Breast epithelium (tissue), 4 donors: Measurements from ENCODE around the gene ZSCAN20. TPM values are rescaled to one million over a fixed set of nuclear protein-coding genes. Genes with fewer than 3 reads are reported as not detected.

ENCODE experiments used
- DNase-seq, 2 donors: peaks; one replicate each; pipeline ENCODE4 v3.0.0-alpha.2; 2019; ENCODE audit warnings: low spot score in 2 of 2
- H3K27ac ChIP-seq, 2 donors: fragments of 200-600 bp; sonication (generic) in 1 of 2; one replicate each; pipeline ENCODE4 v1.5.1; 2016 to 2019; ENCODE audit warnings: mild to moderate bottlenecking in 1 of 2
- H3K27me3 ChIP-seq, 2 donors: fragments of 200-600 bp; sonication (generic) in 1 of 2; one replicate each; pipeline versions ENCODE4 v1.5.1 to v1.6.0; 2017 to 2019; ENCODE audit warnings: control low read depth in 1 of 2, mild to moderate bottlenecking in 1 of 2
- H3K36me3 ChIP-seq: fragments of 200-600 bp; one replicate; pipeline ENCODE4 v1.5.1; 2019
- H3K4me1 ChIP-seq, 2 donors: fragments of 200-600 bp; sonication (generic); one replicate each; pipeline ENCODE4 v1.5.1; 2016 to 2019; ENCODE audit warnings: control low read depth in 1 of 2
- H3K4me3 ChIP-seq, 3 donors: fragments of 200-600 bp; sonication (generic); 1 replicate in 2 of 3; 2 replicates in 1 of 3; pipeline ENCODE4 v1.5.1; 2016 to 2019; ENCODE audit warnings: mild to moderate bottlenecking in 3 of 3, moderate library complexity in 2 of 3
- H3K9me3 ChIP-seq, 2 donors: fragments of 200-600 bp; sonication (generic) in 1 of 2; one replicate each; pipeline ENCODE4 v1.5.1; 2016 to 2019; ENCODE audit warnings: control low read depth in 1 of 2
- POLR2A ChIP-seq: fragments of 450-650 bp; IDR thresholded peaks from one replicate; pipeline ENCODE4 v1.6.1; 2016; ENCODE audit warnings: antibody characterized with exemption, mild to moderate bottlenecking, moderate library complexity
- POLR2AphosphoS5 ChIP-seq, 3 donors: sonication (generic); formaldehyde crosslinking; IDR thresholded peaks; one replicate each; pipeline ENCODE4 v1.6.1; 2017; ENCODE audit warnings: antibody characterized with exemption in 3 of 3
- intact Hi-C: fragments of 100-400 bp; cut with DNase I; formaldehyde crosslinking; loops from one replicate; pipeline ENCODE4 v1.15.1; 2023; ENCODE audit warnings: low total_unique reads
- total RNA-seq, 3 donors: library from RNA; depleted of rRNA; stranded (reverse); fragments of >200 nt; gene quantifications; one replicate each; pipeline ENCODE4 v1.1.0, GENCODE V29; 2016
- TF ChIP-seq, protein P1 (sequence below), 3 donors: fragments of 450-650 bp; IDR thresholded peaks; one replicate each; pipeline ENCODE4 v1.5.1; 2016 to 2017; ENCODE audit warnings: antibody characterized with exemption in 3 of 3, mild to moderate bottlenecking in 3 of 3, moderate library complexity in 3 of 3

Gene ZSCAN20
- total RNA-seq, 3 donors from 2014 or later, result 4.2 to 7.9 (median 7.5) TPM

DNA sequence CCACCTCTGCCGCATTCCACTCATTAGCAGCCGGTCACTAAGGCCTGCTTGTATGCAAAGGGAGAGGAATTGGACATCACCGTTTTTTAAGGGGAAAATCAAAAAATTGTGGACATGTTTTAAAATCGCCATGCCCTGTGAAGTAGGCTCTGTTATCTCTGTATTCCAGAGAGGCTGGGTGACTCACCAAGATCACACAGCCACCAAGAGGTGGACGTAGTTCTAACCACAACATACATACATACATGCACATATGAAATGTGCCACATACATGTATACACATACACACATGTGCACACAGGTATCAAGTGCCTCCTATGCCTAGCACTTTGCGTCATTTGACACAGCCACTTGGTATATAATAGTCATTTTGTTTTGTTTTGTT, 16.0 kb upstream of the ZSCAN20 start:
- no peaks in the 10 kb centered on the region for H3K36me3 ChIP-seq
- no peak for TF ChIP-seq POLR2A
- TF ChIP-seq, protein P1, sequence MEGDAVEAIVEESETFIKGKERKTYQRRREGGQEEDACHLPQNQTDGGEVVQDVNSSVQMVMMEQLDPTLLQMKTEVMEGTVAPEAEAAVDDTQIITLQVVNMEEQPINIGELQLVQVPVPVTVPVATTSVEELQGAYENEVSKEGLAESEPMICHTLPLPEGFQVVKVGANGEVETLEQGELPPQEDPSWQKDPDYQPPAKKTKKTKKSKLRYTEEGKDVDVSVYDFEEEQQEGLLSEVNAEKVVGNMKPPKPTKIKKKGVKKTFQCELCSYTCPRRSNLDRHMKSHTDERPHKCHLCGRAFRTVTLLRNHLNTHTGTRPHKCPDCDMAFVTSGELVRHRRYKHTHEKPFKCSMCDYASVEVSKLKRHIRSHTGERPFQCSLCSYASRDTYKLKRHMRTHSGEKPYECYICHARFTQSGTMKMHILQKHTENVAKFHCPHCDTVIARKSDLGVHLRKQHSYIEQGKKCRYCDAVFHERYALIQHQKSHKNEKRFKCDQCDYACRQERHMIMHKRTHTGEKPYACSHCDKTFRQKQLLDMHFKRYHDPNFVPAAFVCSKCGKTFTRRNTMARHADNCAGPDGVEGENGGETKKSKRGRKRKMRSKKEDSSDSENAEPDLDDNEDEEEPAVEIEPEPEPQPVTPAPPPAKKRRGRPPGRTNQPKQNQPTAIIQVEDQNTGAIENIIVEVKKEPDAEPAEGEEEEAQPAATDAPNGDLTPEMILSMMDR (IDR thresholded peaks at IDR 0.05), result no peak
- no peak for TF ChIP-seq POLR2AphosphoS5 (IDR thresholded peaks at IDR 0.05)

DNA sequence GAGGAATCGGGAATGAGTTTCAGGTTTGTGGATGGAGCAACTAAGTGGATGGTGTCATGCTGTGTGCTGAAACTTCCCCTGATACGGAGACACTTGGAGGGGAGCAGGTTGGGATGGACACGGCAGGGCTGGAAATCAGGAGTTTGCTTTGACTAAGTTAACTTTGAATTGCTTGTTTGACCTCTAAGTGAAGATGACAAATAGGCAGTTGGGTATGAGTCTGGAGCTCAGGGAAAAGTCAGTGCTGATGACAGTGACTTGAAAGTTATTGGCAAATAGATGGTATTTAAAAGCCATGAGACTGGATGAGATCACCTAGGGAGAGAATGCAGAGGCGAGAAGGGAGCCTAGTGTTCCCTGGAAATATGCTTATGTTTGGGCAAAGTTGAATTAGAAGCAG, 12.8 kb upstream of the ZSCAN20 start:
- H3K4me1 ChIP-seq, result no peaks in the 10 kb centered on the region
- intact Hi-C loops, result no loop called here

More for the DNA sequence above, 16.0 kb upstream of the ZSCAN20 start:
- no peaks in the 10 kb centered on the region for H3K27me3 ChIP-seq
- H3K9me3 ChIP-seq, result no peaks in the 10 kb centered on the region
- no peak for DNase-seq
- intact Hi-C loops, result no loop called here
- no peak overlapping the region for H3K4me3 ChIP-seq
- peak overlapping the region in 1 of 2 donors; percentile 18 for H3K27ac ChIP-seq
- no peaks in the 10 kb centered on the region for H3K4me1 ChIP-seq

DNA sequence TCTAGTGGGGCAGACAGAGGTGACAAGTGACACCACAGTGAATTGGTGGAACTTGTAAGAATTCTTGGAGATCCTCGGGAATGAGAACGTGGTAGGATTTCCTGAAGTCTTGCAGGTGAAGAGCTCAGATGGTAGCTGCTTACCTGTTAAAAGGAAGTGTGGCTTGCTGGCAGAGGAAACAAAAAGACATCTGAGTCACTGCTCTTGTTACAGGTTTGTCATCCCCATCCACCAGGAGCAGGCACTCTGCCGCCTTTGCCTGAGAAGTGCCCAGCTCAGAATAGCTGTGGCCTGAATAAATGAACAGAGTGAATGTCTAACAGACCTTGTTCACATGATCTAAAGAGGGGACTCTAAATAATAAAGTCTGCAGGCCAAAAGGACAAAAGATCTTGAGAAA, 12.3 kb upstream of the ZSCAN20 start:
- Histone ChIP-seq H3K4me1 (no peaks in the 10 kb centered on the region), H3K4me3 (no peak overlapping the region), H3K27me3 (no peaks in the 10 kb centered on the region), H3K27ac (no peak overlapping the region), H3K36me3 (no peaks in the 10 kb centered on the region), H3K9me3 (no peaks in the 10 kb centered on the region)
- DNase-seq, result no peak
- TF ChIP-seq, protein P1 (IDR thresholded peaks at IDR 0.05), result no peak
- TF ChIP-seq POLR2A (no peak), POLR2AphosphoS5 (IDR thresholded peaks at IDR 0.05) (no peak)
- intact Hi-C loops, result no loop called here

More for the DNA sequence above, 12.8 kb upstream of the ZSCAN20 start:
- Histone ChIP-seq H3K9me3 (no peaks in the 10 kb centered on the region), H3K36me3 (no peaks in the 10 kb centered on the region), H3K27ac (no peak overlapping the region), H3K4me3 (no peak overlapping the region), H3K27me3 (no peaks in the 10 kb centered on the region)
- TF ChIP-seq, protein P1 (IDR thresholded peaks at IDR 0.05), result no peak
- no peak for TF ChIP-seq POLR2A
- no peak for TF ChIP-seq POLR2AphosphoS5 (IDR thresholded peaks at IDR 0.05)
- DNase-seq, result no peak

DNA sequence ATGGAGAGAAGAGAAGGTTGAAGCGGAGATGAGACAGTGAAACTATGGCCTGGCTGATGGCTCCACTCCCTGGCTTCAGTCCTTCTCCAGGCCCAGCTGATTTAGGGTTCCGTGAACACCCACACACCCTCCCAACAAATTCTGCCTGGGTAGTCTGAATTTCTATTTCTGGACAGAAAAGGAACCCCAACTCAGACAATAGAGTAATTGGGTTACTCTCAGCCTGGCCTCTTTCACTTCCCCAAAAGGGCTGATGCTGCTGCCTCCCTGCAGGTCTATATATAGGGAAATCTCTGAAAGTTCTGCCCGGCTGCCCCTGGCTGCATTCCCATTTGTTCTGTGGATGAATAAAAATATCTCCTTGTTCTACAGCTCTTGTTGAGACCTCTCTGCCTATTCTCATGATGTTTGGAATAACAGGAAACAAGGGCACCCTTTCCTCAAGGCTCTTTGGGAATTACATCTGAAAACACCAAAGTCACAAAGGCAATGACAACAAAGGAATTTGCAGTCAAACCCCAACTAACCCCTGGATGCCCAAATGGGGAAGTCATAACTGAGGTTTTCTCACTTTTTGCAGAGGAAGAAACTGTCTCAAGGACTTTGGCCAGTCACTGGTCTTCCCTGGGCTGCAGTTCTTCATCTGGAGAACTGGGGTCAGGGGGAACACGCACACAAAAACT, 11.4 kb upstream of the ZSCAN20 start:
- Histone ChIP-seq H3K9me3 (no peaks in the 10 kb centered on the region), H3K36me3 (no peaks in the 10 kb centered on the region), H3K27ac (peak overlapping the region in 1 of 2 donors; percentile 58), H3K4me3 (no peak overlapping the region), H3K4me1 (no peaks in the 10 kb centered on the region), H3K27me3 (no peaks in the 10 kb centered on the region)
- TF ChIP-seq POLR2A, result no peak
- no peak for TF ChIP-seq POLR2AphosphoS5 (IDR thresholded peaks at IDR 0.05)
- TF ChIP-seq, protein P1 (IDR thresholded peaks at IDR 0.05), result no peak
- intact Hi-C loops, result no loop called here
- no peak for DNase-seq

DNA sequence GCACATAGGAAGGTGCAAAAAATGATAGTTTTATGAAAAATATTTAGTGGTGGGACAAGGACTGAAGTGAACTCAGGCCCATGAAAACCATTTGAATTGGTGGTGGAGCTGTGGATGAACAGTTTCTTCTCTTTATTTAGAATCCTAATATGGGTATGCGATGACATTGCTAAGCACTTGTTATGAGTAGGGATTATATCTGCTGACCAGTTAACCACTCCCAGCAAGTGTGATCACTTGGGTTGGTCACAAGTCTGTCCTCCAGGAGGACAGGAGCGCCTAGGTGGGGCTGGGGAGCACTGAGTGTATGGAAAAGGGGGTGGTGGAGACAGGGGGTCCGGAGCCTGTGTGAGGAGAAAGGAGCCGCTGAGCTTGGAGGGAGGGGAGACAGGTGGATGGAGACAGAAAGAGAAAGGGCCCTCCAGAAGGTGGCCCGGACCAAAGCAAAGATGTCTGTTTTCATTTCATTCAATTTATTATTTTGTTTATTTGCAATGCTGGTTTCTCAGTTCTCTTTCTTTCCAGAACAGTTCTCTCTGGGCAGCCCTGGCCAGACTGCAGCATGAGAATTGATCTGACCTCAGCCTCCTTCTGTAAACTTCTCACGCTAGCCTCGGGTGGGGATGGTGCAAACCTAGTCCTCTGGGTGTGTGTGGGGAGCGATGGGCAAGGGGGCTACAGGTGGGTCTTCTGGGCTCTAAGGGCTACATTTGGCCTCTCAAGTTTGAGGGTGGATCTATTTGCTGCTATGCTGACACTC, 9.9 kb upstream of the ZSCAN20 start:
- Histone ChIP-seq H3K27me3 (no peaks in the 10 kb centered on the region), H3K36me3 (no peaks in the 10 kb centered on the region), H3K9me3 (no peaks in the 10 kb centered on the region), H3K4me1 (no peaks in the 10 kb centered on the region), H3K4me3 (no peak overlapping the region), H3K27ac (no peak overlapping the region)
- no peak for DNase-seq
- intact Hi-C loops, result no loop called here
- no peak for TF ChIP-seq POLR2AphosphoS5 (IDR thresholded peaks at IDR 0.05)
- no peak for TF ChIP-seq POLR2A
- TF ChIP-seq, protein P1 (IDR thresholded peaks at IDR 0.05), result no peak
